Right cardiac atrium (tissue), 5 donors: ENCODE results near the gene MRPS23. TPM values are rescaled to one million over a fixed set of nuclear protein-coding genes. Genes with fewer than 3 reads are reported as not detected.

Source experiments
- ATAC-seq, 2 donors: fragments of 200-7000 bp; cut with Tn5 transposase; one replicate each; pipeline versions ENCODE4 v1.8.0 to v1.9.1; 2020; ENCODE audit warnings: moderate library complexity in 2 of 2, mild to moderate bottlenecking in 1 of 2
- DNase-seq, 3 donors: peaks; one replicate each; pipeline ENCODE4 v3.0.0-alpha.2; 2020
- H3K27ac ChIP-seq: one replicate; pipeline ENCODE4 v1.5.1; 2013; ENCODE audit warnings: mild to moderate bottlenecking, low read length, control low read depth, moderate library complexity
- H3K27me3 ChIP-seq: one replicate; pipeline ENCODE4 v1.6.1; 2013; ENCODE audit not compliant: control insufficient read depth, insufficient read depth
- H3K4me1 ChIP-seq: one replicate; pipeline ENCODE4 v1.6.1; 2013; ENCODE audit warnings: low read length; ENCODE audit not compliant: control insufficient read depth, insufficient read depth
- H3K4me3 ChIP-seq: one replicate; pipeline ENCODE4 v1.5.1; 2013; ENCODE audit warnings: low read length, control low read depth
- H3K9me3 ChIP-seq: one replicate; pipeline ENCODE4 v1.6.1; 2013; ENCODE audit warnings: low read length; ENCODE audit not compliant: control insufficient read depth
- WGBS: extraction: QIAGEN DNeasy Blood & Tissue Kit; methylation state at CpG from one replicate; pipeline ENCODE4 v1.1.7; 2013; 5-methylcytosine and 5-hydroxymethylcytosine counted together
- intact Hi-C, 4 donors: fragments of 100-400 bp; cut with DNase I; formaldehyde crosslinking; loops; one replicate each; pipeline versions ENCODE4 v1.11.0 to v1.14.0; 2022 to 2023
- polyA plus RNA-seq: library from polyadenylated mRNA; stranded (reverse); fragments of 200-250 nt; gene quantifications from one replicate; pipeline ENCODE4 v1.2.3, GENCODE V29; 2013
- total RNA-seq, 4 donors: library from RNA; stranded (reverse); fragmentation: NEBNext Ultra II Directional; extraction: Animal tissue kit (Norgen Biotek cat#: 25700); gene quantifications; one replicate each; pipeline ENCODE4 v1.2.1, GENCODE V29; 2021
- donor health status: healthy with polysubstance abuse.
- donor health status: DM: no; HTN: yes; CAD: no.
- donor health status: DM: no; HTN: no; CAD: no.
- donor health status: DM: no; HTN: yes; CAD: no; lungs with severe emphysema.
- donor health status: DM: yes; HTN: yes; CAD: no.

Gene MRPS23
- total and polyA plus RNA-seq, 5 donors = 50.9 to 68.3 (median 60.8) TPM

DNA sequence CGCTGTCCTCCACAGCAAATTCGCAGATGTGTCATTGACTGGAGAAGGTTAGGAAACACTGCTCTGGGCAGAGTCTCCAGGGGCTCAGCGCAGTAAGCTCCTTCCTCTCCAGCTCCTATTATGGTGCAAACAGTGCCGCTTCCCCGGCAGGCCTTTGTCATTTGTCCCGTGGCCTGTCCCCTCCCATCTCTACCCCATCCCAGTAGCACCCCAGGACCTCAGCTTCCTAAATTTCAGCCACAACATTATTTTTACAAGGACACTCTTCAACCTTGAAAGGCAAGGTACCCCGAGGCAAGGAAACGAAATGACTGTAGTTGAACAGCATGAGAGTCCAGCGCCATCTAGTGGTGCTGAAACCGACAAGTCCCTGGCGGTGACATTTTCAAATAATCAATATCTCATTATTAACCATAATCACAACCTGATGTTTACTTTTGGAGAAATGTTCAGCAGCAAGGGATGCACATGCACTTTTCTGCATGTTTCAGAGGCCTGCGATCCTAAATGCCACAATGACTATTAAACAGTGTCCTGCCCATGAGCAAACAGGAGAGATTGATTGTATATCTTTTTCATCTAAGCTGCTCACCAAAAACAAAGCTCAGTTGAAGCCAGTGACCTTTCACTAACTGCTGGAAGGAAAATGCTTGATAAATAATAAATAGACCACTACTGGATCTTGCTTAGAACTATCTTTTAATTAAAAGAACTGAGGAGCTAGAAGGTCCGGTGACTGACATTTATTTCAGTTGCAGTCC lies 16.5 kb downstream of the MRPS23 start:
- intact Hi-C loops = loop anchor here in 3 of 4 donors (5.0 to 10.0 kb wide), 5 partner anchors 239 to 701 kb away; partner anchors contain the start of gene MSI2 (in 1 of the 3)

DNA sequence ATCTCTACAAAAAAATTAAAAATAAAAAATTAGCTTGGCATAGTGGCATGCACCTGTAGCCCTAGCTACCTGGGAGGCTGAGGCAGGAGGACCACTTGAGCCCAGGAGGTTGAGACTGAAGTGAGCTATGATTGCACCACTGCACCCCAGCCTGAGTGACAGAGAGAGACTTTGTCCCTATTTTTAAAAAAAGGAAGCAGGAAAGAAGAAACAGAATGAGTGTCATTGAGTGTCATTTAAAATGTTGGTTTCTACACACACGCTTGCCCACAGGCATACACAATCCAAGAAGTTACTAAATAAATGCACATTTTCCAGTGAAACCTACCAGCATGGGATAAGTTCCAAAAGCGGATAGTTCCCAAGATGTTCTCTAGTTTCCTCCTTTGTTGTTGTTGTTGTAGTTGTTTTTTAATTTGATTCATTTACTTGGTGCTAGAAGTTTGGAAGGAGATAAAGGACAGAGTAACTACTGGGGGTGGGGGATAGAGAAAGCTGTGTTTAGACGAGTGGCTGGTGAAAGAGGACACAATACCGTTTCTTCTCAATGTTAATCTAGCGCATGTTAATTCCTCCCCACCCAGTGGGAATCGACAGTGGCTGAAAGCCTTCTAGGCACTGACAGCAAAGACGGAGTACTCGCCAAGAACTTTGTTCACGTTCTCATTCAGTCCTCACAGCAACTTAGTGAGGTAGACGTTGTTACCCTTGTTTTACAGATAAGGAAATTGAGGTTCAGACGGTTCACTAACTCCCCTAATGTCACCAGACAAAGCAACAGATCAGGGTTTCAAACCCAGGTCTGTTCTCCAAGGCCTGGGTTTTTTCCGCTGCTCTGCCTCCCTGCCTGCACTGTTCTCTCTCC lies 17.3 kb downstream of the MRPS23 start:
- DNase-seq (no peak), ATAC-seq (peak in 1 of 2 donors; percentile 36)
- Histone ChIP-seq H3K27ac (peak overlapping the region; percentile 94), H3K27me3 (no peaks in the 10 kb centered on the region), H3K4me1 (peaks cover 8% of the 10 kb centered on the region), H3K4me3 (peak overlapping the region; percentile 48), H3K9me3 (no peaks in the 10 kb centered on the region)
- 22% methylated on average over 12 of the region's 12 CpGs for WGBS
- intact Hi-C loops = loop anchor here in 3 of 4 donors (5.0 to 10.0 kb wide), 5 partner anchors 238 to 700 kb away; partner anchors contain the start of gene MSI2 (in 1 of the 3)

More for the DNA sequence above, 16.5 kb downstream of the MRPS23 start:
- ATAC-seq = peak; percentile 86 to 93
- H3K4me3 ChIP-seq = peak overlapping the region; percentile 48
- H3K9me3 ChIP-seq = no peaks in the 10 kb centered on the region
- DNase-seq = peak; percentile 65 to 81 (median 74)
- peak overlapping the region; percentile 94 for H3K27ac ChIP-seq
- peaks cover 8% of the 10 kb centered on the region for H3K4me1 ChIP-seq
- no peaks in the 10 kb centered on the region for H3K27me3 ChIP-seq
- WGBS = 9% methylated on average over 13 of the region's 13 CpGs

DNA sequence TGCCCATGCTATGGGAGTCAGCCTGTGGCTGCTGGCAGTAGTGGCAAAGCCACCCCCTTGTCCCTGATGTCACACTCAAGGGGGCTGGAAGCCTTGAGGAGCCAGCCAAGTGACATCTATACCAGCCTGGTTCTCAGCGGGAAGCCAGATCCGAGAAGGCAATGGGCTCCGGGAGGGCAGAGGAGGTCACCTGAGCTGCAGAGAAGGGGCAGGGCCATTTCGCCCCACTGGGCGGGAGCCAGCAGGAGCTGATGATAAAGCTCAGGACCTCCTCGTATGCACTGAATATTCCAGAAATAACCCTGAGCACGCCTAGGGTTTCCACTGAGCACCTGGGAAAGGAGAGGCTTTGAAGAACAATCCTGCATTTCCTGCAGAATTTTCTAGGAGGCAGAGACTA lies 19.0 kb downstream of the MRPS23 start:
- Histone ChIP-seq H3K27me3 (no peaks in the 10 kb centered on the region), H3K9me3 (no peaks in the 10 kb centered on the region), H3K27ac (no peak overlapping the region), H3K4me3 (no peak overlapping the region), H3K4me1 (peaks cover 8% of the 10 kb centered on the region)
- intact Hi-C loops = loop anchor here in 3 of 4 donors (5.0 to 10.0 kb wide), 5 partner anchors 236 to 699 kb away; partner anchors contain the start of gene MSI2 (in 1 of the 3)
- WGBS = 88% methylated on average over 7 of the region's 7 CpGs
- no peak for ATAC-seq
- no peak for DNase-seq

DNA sequence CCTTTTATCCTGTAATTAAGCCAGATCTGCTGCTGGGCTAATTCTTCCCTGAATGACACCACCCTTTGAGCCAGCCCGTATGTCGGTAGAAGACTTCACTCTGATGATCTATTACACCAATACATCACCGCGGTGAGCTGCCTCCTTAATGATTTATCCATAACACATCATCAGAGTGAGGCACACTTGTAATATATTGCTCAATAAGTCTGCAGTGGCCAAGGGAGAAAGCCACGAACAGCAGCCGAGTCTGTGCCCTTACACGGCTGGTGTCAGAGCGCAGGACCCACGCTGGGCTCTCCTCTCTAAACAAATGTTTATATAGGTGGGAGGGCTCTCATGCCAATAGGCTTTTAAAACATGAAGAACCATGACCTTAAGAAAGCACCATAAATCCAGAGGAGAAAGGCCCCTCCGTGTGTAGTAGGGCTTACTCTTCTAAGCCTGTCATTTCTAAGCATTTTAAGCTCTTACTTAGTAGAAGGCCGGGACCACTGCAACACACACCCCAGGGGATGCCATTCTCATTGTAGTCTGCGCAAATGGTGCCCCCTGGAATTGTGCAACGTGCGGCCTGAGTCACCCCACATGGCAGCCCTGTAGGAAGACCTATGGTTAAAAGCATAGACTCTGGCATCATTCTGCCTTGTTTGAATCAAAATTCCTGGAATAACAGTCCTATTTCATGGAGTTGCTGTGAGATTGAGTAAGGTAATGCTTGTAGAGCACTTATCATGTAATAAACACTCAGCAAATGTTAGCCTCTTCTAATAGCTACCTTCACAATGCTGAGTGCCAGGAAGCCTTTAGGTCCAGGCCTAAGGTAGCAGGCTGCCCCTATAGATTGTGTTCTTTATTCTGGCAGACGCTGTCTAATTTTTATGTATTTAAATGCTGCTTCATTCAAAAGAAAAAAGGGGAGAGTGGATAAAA lies 26.1 kb downstream of the MRPS23 start:
- Histone ChIP-seq H3K4me3 (no peak overlapping the region), H3K27me3 (no peaks in the 10 kb centered on the region), H3K9me3 (no peaks in the 10 kb centered on the region), H3K4me1 (no peaks in the 10 kb centered on the region), H3K27ac (no peak overlapping the region)
- 85% methylated on average over 15 of the region's 15 CpGs for WGBS
- ATAC-seq = no peak
- intact Hi-C loops = no loop called here
- no peak for DNase-seq

DNA sequence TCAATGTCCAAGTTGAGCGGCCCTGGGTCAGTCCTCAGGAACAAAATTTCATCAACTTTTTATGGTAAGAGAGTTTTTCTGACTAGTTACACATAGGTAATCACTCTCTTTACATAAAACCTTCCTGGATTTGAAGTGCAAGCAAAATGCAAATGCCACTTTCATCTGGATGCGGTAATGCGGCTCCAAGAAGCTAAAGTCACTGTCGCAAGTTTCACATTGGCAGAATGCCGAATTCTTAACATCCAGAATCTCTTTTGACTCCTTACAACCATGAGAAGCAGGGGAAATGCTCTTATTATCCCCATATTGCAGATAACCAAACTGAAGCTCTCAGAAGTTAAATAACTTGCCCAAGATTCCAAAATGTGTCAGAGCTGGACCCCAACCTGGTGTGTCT lies 30.0 kb downstream of the MRPS23 start:
- ATAC-seq = no peak
- H3K27me3 ChIP-seq = no peaks in the 10 kb centered on the region
- 85% methylated on average over 5 of the region's 5 CpGs for WGBS
- H3K4me1 ChIP-seq = no peaks in the 10 kb centered on the region
- no peak for DNase-seq
- H3K9me3 ChIP-seq = no peaks in the 10 kb centered on the region
- H3K27ac ChIP-seq = no peak overlapping the region
- no peak overlapping the region for H3K4me3 ChIP-seq
- intact Hi-C loops = no loop called here

DNA sequence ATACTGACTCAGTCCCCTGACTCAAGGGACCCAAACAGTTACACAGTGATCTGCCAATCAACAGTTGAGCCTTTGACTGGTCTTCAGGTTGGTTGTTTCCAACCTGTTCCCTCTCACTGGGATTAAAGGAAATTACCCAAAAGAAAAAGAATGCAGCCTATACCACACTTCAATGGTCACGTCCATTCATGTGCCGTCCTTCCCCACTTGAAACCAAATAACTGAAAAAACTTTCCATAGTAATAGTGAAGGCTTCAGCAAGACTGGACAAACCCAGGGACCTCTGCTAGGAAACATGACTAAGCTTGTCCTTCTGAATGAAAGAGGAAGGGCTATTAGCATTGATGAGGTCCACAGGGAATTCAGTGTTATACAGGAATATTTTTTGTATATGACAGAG lies 30.6 kb downstream of the MRPS23 start:
- DNase-seq (no peak), ATAC-seq (no peak)
- Histone ChIP-seq H3K4me3 (no peak overlapping the region), H3K27ac (no peak overlapping the region), H3K9me3 (no peaks in the 10 kb centered on the region), H3K4me1 (no peaks in the 10 kb centered on the region), H3K27me3 (no peaks in the 10 kb centered on the region)
- WGBS = 79% methylated on average over 2 of the region's 2 CpGs
- intact Hi-C loops = no loop called here

DNA sequence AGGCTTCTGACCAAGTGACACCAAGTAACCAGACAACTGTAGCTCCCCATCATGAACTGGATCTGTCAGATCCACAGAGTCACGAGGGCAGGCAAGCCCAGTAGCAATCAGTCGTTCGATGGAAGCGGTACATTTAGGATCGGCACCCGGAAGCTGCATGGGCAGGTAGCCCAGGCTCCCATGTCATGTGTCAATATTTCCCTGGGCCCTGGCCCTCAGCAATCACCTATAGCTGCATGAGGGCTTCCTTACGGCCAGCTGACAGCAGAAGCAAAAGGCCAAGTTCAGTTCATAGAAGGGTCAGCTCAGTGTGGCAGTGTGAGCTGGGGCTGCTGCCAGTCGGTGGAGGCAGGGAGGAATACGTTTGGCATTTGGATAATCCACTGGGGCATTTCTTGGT lies 31.8 kb downstream of the MRPS23 start:
- WGBS = 82% methylated on average over 9 of the region's 9 CpGs
- Histone ChIP-seq H3K27me3 (no peaks in the 10 kb centered on the region), H3K4me1 (no peaks in the 10 kb centered on the region), H3K9me3 (no peaks in the 10 kb centered on the region), H3K27ac (no peak overlapping the region), H3K4me3 (no peak overlapping the region)
- intact Hi-C loops = no loop called here
- ATAC-seq (no peak), DNase-seq (no peak)

DNA sequence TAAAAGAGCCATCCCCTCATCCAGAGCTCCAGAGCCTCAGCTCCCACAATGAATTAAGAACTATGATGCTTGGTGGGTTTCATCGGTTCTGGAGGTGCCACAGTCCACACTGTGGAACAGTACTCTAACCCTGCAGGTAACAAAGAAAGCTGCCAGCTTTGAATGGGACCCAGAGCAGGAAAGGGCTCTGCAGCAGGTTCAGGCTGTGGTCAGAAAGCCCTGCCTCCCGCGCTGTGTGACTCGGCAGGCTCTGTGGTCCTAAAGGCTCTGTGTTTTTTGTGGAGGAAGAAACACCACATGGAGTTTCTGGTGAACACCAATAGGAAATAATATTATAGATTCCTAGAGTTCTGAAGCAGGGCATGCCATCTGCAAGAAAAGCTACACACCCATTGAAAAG lies 32.5 kb downstream of the MRPS23 start:
- WGBS = 91% methylated on average over 4 of the region's 4 CpGs
- Histone ChIP-seq H3K27me3 (no peaks in the 10 kb centered on the region), H3K9me3 (no peaks in the 10 kb centered on the region), H3K4me1 (no peaks in the 10 kb centered on the region), H3K27ac (no peak overlapping the region), H3K4me3 (no peak overlapping the region)
- DNase-seq = no peak
- intact Hi-C loops = no loop called here
- ATAC-seq = no peak

DNA sequence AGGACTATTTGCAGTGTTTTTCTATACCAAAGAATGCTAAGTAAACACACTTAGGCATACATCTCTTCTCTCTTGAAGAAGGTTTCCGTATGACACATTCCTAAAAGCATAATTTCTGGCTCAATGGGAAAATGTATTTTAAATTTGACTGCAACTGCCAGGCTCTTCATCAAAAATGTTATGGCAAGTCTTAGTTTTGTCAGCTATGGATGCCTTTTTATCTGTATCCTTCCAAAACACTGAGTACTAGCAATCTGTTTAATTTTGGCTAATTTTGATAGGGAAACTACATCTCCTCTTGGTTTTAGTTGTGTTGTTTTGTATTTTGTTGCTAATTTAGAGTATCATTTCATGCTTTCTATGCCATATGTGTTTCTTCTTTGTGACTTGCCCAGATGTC lies 35.4 kb downstream of the MRPS23 start:
- 92% methylated on average over 1 of the region's 1 CpG for WGBS
- ATAC-seq (no peak), DNase-seq (no peak)
- no peak overlapping the region for H3K4me3 ChIP-seq
- H3K27ac ChIP-seq = no peak overlapping the region
- peaks cover 6% of the 10 kb centered on the region for H3K4me1 ChIP-seq
- intact Hi-C loops = no loop called here
- no peaks in the 10 kb centered on the region for H3K27me3 ChIP-seq
- no peaks in the 10 kb centered on the region for H3K9me3 ChIP-seq

DNA sequence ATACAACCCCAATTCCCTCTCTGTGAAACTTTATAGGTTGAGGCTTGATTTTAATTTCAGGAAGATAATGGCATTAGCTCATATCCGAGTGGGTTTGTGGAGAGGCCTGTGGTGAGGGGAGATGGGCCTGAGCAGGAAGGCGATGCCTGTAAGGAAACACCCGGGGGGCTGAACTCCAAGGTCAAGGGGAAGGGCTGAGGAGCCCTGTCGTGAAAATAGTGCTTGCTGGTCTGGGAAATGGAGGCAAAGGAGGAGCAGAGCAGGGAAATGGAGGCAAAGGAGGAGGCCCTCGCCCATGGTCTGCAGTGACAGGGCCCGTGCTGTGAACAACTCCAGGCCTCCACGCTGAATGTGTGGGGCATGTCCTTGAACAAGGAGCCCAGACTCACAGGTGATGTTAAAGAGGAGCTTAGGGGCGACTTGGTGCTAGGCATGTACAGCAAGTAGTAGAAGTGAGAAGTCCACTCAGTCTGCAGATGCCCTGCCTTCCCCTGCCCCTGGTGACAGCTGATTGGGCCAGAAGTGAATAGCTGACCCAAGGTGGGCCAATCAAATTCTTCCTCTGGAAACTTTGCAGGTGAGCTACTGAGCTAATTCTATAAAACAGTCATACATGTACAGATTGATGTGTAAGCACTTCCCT lies 38.1 kb downstream of the MRPS23 start:
- ATAC-seq = no peak
- WGBS = 62% methylated on average over 8 of the region's 8 CpGs
- intact Hi-C loops = no loop called here

More for the DNA sequence above, 38.1 kb downstream of the MRPS23 start:
- peaks cover 6% of the 10 kb centered on the region for H3K4me1 ChIP-seq
- no peak overlapping the region for H3K27ac ChIP-seq
- H3K27me3 ChIP-seq = no peaks in the 10 kb centered on the region
- H3K9me3 ChIP-seq = no peaks in the 10 kb centered on the region
- H3K4me3 ChIP-seq = no peak overlapping the region
- no peak for DNase-seq
